CD4-positive, alpha-beta T cell treated with Interleukin-1 beta for 1 hour (primary cell): ENCODE results near the gene HELT.
"Not testable (repeated sequence)": the region's sequence is repeated elsewhere in the genome, so short reads cannot be mapped to it uniquely, and the experiment has no call there.

Experiments used
- DNase-seq, 2 donors: peaks; one replicate each; pipeline ENCODE4 v3.0.0-alpha.2; 2020 to 2022

Gene HELT

DNA sequence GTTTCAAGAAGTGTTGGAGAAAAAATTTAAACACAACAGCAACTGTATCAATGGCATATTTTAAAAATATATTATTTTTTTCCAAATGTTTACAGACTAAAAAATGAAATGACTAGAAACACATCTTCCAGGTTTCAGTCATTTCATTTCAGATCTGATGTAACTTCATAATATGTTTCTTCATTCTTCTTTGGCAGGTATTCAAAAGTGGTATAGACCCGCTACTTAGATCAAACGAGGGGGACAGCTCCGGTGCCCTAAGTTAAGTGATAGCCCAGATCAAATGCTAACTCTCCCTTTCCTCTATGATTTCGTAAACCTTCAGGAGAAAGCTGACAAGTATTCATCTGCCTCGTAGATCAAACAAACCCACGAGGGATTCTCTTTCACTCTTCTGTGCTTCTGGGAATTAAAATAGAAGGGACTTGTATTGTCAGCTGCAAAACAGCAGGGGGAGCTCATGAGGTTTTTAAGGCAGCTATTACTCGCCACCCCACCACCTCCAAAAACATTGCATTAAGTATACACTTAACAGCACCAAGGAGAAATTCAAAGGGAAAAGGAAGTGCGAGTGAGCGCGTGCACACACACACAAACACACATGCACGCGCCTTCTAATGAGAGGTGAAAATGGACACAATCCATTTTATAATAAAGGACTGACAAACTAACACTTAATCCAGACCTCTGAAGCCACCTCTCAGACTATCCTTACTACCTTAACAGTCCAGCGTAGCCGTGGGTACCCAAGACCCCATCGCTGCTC lies 21.4 kb downstream of the HELT start:
- DNase-seq: peak; percentile 42 to 56

DNA sequence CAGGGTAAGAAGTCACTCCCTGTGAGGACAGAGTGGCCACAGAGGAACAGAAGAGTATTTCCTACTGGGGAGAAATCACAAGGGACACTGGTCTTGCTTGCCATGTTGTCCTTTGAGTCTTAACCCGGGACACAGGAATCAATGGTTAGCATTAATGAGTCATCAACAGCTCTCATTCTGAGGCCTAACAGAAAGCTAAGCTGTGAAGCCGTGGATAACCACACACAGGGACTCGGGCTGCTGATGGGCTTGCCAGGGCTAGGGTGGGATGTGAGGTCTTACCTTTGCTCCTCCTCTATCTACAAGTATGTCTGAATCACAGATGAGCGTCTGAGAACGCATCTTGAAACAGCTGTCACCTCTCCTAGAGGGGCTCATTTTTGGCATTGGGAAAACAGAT lies 22.2 kb downstream of the HELT start:
- no peak for DNase-seq

DNA sequence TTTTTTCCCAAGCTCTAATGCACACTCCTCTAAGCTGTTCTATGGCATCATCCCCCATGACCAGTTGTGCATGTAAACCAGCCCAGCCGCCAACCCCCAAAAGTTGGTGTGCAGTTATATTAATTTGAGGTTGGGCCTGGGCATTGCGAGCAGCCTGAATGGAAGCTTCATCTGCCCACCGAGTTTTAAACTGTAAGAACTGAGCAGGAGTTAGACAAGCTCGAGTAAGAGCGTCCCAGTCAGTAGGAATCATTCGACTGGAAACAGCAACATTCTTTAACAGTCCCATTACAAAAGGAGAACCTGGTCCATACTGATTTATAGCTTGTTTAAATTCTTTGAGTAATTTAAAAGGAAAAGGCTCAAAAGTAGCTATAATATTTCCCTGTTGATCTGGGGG lies 32.0 kb downstream of the HELT start:
- not testable (repeated sequence) for DNase-seq

DNA sequence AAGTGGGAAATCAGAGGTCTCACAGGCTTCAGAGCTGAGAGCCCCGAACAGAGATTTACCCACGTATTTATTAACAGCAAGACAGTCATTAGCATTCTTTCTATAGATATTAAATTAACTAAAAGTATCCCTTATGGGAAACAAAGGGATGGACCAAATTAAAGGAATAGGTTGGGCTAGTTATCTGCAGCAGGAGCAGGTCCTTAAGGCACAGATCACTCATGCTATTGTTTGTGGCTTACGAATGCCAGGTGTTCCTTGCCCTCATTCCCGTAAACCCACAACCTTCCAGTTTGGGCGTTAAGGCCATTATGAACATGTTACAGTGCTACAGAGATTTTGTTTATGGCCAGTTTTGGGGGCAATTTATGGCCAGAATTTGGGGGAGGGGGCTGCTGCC lies 33.0 kb downstream of the HELT start:
- DNase-seq: not testable (repeated sequence)

DNA sequence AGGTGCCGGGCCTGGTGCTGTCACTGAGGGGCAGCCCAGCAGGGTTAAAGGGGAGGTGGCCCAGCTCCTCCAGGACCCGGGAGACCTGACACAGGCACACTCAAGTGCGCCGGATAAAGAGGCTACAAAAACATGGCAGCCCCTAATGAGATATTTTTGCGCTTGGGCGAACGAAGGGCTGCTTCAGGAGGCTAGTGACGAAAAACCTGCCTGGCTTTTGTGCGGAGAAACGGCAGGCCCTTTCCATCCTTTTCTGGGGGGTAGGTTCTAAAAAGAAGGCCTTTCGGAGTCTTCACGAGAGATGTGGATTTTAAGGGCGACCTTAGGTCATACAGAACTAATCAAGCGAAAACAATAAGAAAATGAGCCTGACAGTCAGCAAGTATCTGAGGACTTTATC lies 35.5 kb downstream of the HELT start:
- DNase-seq: no peak

DNA sequence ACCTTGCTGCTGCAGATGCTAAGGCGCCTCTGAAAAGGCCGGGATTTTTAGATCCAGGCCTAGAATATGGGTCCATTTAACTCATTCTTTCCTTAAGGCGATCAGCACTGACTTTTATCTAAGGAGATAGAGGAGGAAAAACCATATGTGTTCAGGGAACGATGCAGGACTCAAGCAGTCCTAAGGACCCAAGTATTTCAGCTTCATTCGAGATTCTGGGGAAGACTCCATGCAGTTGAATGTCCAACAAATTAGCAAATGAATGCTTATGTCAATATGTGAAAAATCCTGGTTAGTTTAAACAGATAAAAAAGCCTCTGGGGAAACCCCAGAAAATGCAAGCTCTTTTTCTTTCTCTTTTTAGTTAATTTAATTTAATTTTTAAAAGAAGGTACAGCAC lies 36.0 kb downstream of the HELT start:
- DNase-seq: no peak

DNA sequence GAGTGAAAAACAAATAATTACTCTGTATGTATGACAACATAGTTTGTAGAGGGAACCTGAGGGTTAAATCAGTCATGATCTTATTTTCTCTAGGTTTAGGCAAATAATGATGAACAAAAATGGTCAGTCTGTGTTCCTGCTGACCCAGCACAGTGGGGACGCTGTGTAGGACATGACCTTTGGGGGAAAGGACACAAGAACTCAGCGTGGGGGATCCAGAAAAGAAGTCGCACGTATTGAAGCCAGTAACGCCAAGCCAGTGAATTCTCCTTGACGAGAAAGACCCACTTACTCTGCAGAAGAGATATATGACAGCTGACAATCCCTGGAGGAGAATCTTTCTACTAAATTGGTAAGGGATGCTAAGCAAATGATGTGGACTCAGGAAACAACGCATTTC lies 36.6 kb downstream of the HELT start:
- DNase-seq: no peak

DNA sequence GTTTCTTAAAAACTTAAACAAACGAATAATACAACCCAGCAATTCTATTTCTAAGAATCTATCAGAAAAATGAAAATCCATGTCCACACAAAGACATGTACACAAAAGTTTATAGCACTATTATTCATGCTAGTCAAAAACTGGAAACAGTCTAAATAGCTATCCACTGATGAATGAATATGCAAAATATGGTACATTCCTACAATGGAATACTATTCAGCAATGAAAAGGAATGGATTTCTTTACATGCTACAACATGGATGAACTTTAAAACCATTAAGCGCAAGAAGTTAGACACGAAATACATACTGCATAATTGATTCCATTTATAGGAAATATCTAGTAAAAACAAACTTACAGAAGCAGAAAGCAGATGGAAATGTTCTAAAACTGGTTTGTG lies 43.3 kb downstream of the HELT start:
- DNase-seq: no peak

DNA sequence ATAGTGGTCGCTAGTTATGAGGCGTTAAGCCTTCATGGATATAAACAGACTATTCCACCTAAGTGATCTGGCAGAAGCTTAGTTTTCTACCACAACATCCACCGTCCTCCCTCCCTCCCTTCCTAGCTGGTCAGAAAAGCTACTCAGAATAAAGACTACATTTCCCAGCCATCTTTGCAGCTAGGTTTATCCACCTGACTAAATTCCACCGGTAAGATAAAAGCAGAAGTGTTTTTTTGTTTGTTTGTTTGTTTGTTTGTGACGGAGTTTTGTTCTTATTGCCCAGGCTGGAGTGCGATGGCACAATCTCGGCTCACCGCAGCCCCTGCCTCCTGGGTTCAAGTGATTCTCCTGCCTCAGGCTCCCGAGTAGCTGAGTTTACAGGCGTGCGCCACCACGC lies 44.3 kb downstream of the HELT start:
- DNase-seq: no peak

DNA sequence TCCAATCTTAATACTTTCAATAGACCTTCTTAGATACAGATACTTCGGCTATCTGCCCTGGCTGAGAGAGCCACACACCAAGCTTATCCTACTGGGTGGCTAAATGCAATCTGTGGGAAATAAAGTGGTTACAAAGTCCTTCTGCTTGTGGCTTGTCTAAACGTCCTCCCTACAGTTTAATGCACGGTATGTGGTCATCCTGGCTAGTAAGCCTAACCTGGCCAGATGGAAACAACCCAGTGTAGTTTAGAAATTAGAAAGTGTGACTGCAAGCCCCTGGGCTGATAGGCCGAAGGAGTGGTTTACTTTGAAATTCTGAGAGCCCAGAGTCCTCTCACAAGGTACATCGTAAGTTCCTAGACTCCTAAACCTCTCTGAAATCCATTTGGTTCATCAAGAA lies 47.9 kb downstream of the HELT start:
- no peak for DNase-seq

DNA sequence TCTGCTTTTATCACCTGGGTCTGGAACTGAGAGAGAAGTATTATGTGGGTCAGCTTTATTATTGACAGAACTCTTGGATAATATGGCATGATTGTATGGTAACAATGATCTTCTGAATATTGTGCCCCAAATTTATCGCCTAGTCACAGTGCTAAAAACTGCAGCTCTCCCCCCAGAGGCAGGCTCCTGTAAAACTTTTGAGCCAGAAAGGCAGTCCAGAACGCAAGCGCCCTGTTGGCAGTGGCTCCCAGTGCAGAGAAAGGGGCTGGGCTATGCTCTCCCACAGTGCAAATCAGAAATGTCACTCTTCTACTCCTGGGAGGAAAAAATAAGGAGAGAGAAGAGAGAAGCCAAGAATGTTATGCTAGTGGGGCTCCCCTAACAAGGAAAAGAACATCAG lies 50.5 kb downstream of the HELT start:
- DNase-seq: no peak
